Loucy (cell line): Measurements from ENCODE around the gene GAS6.

Experiments used
- H2AFZ ChIP-seq: fragments of 200-600 bp; sonication (generic); 2 replicates; pipeline ENCODE4 v1.6.0; 2016; ENCODE audit warnings: antibody characterized with exemption, mild to moderate bottlenecking, low read length, moderate library complexity
- H3F3A ChIP-seq: fragments of 200-600 bp; 2 replicates; pipeline ENCODE4 v1.6.0; 2016; ENCODE audit warnings: antibody characterized with exemption, low read depth, mild to moderate bottlenecking
- H3K27me3 ChIP-seq: fragments of 200-600 bp; sonication (generic); 2 replicates; pipeline ENCODE4 v1.6.1; 2014; ENCODE audit warnings: low read length, mild to moderate bottlenecking; ENCODE audit not compliant: insufficient read depth, poor library complexity, severe bottlenecking
- H3K36me3 ChIP-seq: fragments of 200-600 bp; sonication (generic); 2 replicates; pipeline ENCODE4 v1.6.1; 2016; ENCODE audit warnings: low read length; ENCODE audit not compliant: insufficient read depth
- H3K4me1 ChIP-seq: fragments of 200-600 bp; sonication (generic); 2 replicates; pipeline ENCODE4 v1.5.1; 2014; ENCODE audit warnings: low read length, mild to moderate bottlenecking; ENCODE audit not compliant: insufficient read depth, poor library complexity, severe bottlenecking
- H3K4me2 ChIP-seq: fragments of 200-600 bp; sonication (generic); 2 replicates; pipeline ENCODE4 v1.6.0; 2014; ENCODE audit warnings: antibody characterized with exemption, low read length, low read depth, mild to moderate bottlenecking; ENCODE audit not compliant: poor library complexity, severe bottlenecking
- H3K4me3 ChIP-seq: fragments of 200-600 bp; sonication (generic); 2 replicates; pipeline ENCODE4 v1.5.1; 2014; ENCODE audit warnings: low read length, mild to moderate bottlenecking, mixed read lengths; ENCODE audit not compliant: poor library complexity, severe bottlenecking
- H3K79me2 ChIP-seq: fragments of 200-600 bp; sonication (generic); 2 replicates; pipeline ENCODE4 v1.6.1; 2014; ENCODE audit warnings: low read length; ENCODE audit not compliant: insufficient read depth
- H3K9ac ChIP-seq: fragments of 200-600 bp; sonication (generic); 2 replicates; pipeline ENCODE4 v1.6.0; 2014; ENCODE audit warnings: mild to moderate bottlenecking, low read depth, low read length, moderate library complexity; ENCODE audit not compliant: poor library complexity, severe bottlenecking
- H3K9me2 ChIP-seq: fragments of 200-600 bp; sonication (generic); replicated peaks from 2 replicates; pipeline ENCODE4 v1.6.1; 2016; ENCODE audit warnings: low read depth, low read length, mixed read lengths
- H3K9me3 ChIP-seq: fragments of 200-600 bp; sonication (generic); 2 replicates; pipeline ENCODE4 v1.6.1; 2014; ENCODE audit warnings: mild to moderate bottlenecking, antibody characterized with exemption, low read length, low read depth; ENCODE audit not compliant: insufficient read depth
- H4K20me1 ChIP-seq: fragments of 200-600 bp; sonication (generic); 2 replicates; pipeline ENCODE4 v1.6.0; 2014; ENCODE audit warnings: antibody characterized with exemption, low read length, mild to moderate bottlenecking; ENCODE audit not compliant: insufficient read depth, poor library complexity, severe bottlenecking
- CTCF ChIP-seq: fragments of 200-600 bp; sonication (generic); conservative IDR thresholded peaks from 2 replicates; pipeline ENCODE4 v1.5.1; 2014; ENCODE audit warnings: mild to moderate bottlenecking, antibody characterized with exemption, low read length
- EZH2phosphoT487 ChIP-seq: fragments of 200-600 bp; IDR thresholded peaks from 2 replicates; pipeline ENCODE4 v1.6.1; 2018; ENCODE audit warnings: antibody characterized with exemption, mild to moderate bottlenecking, moderate library complexity, borderline replicate concordance

Gene GAS6

GRCh38 chr13:113848020-113848419 is 15.9 kb downstream of the GAS6 start:
- Histone ChIP-seq H3K4me3 (no peak overlapping the region), H3K9me2 (no peaks in the 10 kb centered on the region), H3K9ac (no peak overlapping the region), H3K79me2 (no peaks in the 10 kb centered on the region), H4K20me1 (no peaks in the 10 kb centered on the region), H3K36me3 (no peaks in the 10 kb centered on the region), H3F3A (no peaks in the 10 kb centered on the region), H3K4me2 (no peak overlapping the region), H3K27me3 (no peaks in the 10 kb centered on the region), H2AFZ (no peak overlapping the region), H3K4me1 (peaks cover 18% of the 10 kb centered on the region), H3K9me3 (no peaks in the 10 kb centered on the region)
- no peak for TF ChIP-seq CTCF
- no peak for TF ChIP-seq EZH2phosphoT487

- Histone ChIP-seq H3K27me3 (no peaks in the 10 kb centered on the region), H3K9me2 (no peaks in the 10 kb centered on the region), H3K4me2 (peak overlapping the region; percentile 50), H3K4me3 (no peak overlapping the region), H3K36me3 (no peaks in the 10 kb centered on the region), H3K4me1 (peaks cover 15% of the 10 kb centered on the region), H3K9ac (no peak overlapping the region), H2AFZ (no peak overlapping the region), H4K20me1 (no peaks in the 10 kb centered on the region), H3F3A (no peaks in the 10 kb centered on the region), H3K79me2 (no peaks in the 10 kb centered on the region), H3K9me3 (no peaks in the 10 kb centered on the region)
- no peak for TF ChIP-seq CTCF
These were observed 17.1 kb downstream of the GAS6 start for GRCh38 chr13:113846636-113847318.

- no peaks in the 10 kb centered on the region for H4K20me1 ChIP-seq
- no peaks in the 10 kb centered on the region for H3K9me2 ChIP-seq
- peak overlapping the region; percentile 50 for H3K4me2 ChIP-seq
- no peaks in the 10 kb centered on the region for H3K9me3 ChIP-seq
- H3K79me2 ChIP-seq = no peaks in the 10 kb centered on the region
- H3K36me3 ChIP-seq = no peaks in the 10 kb centered on the region
- no peak for TF ChIP-seq CTCF
- H3K9ac ChIP-seq = no peak overlapping the region
- no peaks in the 10 kb centered on the region for H3F3A ChIP-seq
- no peak overlapping the region for H2AFZ ChIP-seq
- no peak overlapping the region for H3K4me3 ChIP-seq
- peaks cover 15% of the 10 kb centered on the region for H3K4me1 ChIP-seq
- H3K27me3 ChIP-seq = no peaks in the 10 kb centered on the region
These were observed 17.9 kb downstream of the GAS6 start for GRCh38 chr13:113845723-113846635.
